Measurements from ENCODE around the gene UBXN10.

GRCh38 chr1:20149601-20150325 lies 36.1 kb upstream of the UBXN10 start:
- TF ChIP-seq CTCF (IDR thresholded peaks at IDR 0.05) (no peak), ZFX (IDR thresholded peaks at IDR 0.05; ENCODE audit: borderline replicate concordance) (no peak)

All from 22Rv1 (cell line).